Liver (tissue), 3 donors: ENCODE measurements around the gene MICALL1.
"Not testable (repeated sequence)": the region's sequence is repeated elsewhere in the genome, so short reads cannot be mapped to it uniquely, and the experiment has no call there.

Experiments
- EGR1 ChIP-seq, 2 donors: IDR thresholded peaks; 2 replicates each; pipeline ENCODE4 v1.6.1; 2016 to 2018; ENCODE audit warnings: antibody characterized with exemption in 2 of 2, low read depth in 2 of 2
- HNF4A ChIP-seq, 2 donors: conservative IDR thresholded peaks; 2 replicates each; pipeline ENCODE4 v1.6.1; 2016; ENCODE audit warnings: antibody characterized with exemption in 2 of 2, mild to moderate bottlenecking in 2 of 2
- JUND ChIP-seq, 2 donors: IDR thresholded peaks; 2 replicates each; pipeline ENCODE4 v1.6.1; 2016; ENCODE audit warnings: antibody characterized with exemption in 2 of 2
- RAD21 ChIP-seq, 2 donors: IDR thresholded peaks; 2 replicates each; pipeline ENCODE4 v1.6.1; 2016; ENCODE audit warnings: antibody characterized with exemption in 2 of 2, mild to moderate bottlenecking in 2 of 2
- RXRA ChIP-seq, 2 donors: IDR thresholded peaks; 2 replicates each; pipeline ENCODE4 v1.6.1; 2017 to 2018; ENCODE audit warnings: antibody characterized with exemption in 2 of 2, mild to moderate bottlenecking in 1 of 2
- TAF1 ChIP-seq: conservative IDR thresholded peaks from 2 replicates; pipeline ENCODE4 v1.6.1; 2016; ENCODE audit warnings: antibody characterized with exemption, mild to moderate bottlenecking
- YY1 ChIP-seq: IDR thresholded peaks from 2 replicates; pipeline ENCODE4 v1.6.1; 2016; ENCODE audit warnings: antibody characterized with exemption, mild to moderate bottlenecking
- TF ChIP-seq, protein P1 (sequence below): IDR thresholded peaks from 2 replicates; pipeline ENCODE4 v1.6.1; 2016; ENCODE audit warnings: antibody characterized with exemption
- TF ChIP-seq, protein P2 (sequence below): fragments of 150-350 bp; IDR thresholded peaks from 2 replicates; pipeline ENCODE4 v1.5.1; 2017; ENCODE audit warnings: improper control_type of control experiment, low read depth, low read length; ENCODE audit not compliant: missing input control
- TF ChIP-seq, protein P3 (sequence below): IDR thresholded peaks from 2 replicates; pipeline ENCODE4 v1.6.1; 2016; ENCODE audit warnings: antibody characterized with exemption, mild to moderate bottlenecking
- donor health status: healthy.
- donor health status: healthy.

DNA sequence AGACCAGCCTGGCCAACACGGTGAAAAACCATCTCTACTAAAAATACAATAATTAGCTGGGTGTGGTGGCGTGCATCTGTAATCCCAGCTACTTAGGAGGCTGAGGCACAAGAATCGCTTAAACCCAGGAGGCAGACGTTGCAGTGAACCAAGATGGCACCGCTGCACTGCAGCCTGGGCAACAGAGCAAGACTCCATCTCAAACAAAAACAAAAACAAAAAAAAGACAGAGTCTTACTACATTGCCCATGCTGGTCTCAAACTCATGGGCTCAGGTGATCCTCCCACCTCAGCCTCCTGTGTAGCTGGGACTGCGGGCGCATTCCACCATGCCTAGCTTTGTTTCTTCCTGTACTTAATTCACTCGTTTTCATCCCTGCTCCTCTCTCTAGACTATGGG is 69.9 kb downstream of the MICALL1 start:
- TF ChIP-seq YY1; TAF1; RXRA (IDR thresholded peaks at IDR 0.05); JUND (IDR thresholded peaks at IDR 0.05); RAD21 (IDR thresholded peaks at IDR 0.05); HNF4A (conservative IDR thresholded peaks at IDR 0.05); EGR1 (IDR thresholded peaks at IDR 0.05; ENCODE audit: low read depth in 2 of 2): not testable (repeated sequence)
- TF ChIP-seq, protein P1, sequence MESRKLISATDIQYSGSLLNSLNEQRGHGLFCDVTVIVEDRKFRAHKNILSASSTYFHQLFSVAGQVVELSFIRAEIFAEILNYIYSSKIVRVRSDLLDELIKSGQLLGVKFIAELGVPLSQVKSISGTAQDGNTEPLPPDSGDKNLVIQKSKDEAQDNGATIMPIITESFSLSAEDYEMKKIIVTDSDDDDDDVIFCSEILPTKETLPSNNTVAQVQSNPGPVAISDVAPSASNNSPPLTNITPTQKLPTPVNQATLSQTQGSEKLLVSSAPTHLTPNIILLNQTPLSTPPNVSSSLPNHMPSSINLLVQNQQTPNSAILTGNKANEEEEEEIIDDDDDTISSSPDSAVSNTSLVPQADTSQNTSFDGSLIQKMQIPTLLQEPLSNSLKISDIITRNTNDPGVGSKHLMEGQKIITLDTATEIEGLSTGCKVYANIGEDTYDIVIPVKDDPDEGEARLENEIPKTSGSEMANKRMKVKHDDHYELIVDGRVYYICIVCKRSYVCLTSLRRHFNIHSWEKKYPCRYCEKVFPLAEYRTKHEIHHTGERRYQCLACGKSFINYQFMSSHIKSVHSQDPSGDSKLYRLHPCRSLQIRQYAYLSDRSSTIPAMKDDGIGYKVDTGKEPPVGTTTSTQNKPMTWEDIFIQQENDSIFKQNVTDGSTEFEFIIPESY: not testable (repeated sequence)
- TF ChIP-seq, protein P2, sequence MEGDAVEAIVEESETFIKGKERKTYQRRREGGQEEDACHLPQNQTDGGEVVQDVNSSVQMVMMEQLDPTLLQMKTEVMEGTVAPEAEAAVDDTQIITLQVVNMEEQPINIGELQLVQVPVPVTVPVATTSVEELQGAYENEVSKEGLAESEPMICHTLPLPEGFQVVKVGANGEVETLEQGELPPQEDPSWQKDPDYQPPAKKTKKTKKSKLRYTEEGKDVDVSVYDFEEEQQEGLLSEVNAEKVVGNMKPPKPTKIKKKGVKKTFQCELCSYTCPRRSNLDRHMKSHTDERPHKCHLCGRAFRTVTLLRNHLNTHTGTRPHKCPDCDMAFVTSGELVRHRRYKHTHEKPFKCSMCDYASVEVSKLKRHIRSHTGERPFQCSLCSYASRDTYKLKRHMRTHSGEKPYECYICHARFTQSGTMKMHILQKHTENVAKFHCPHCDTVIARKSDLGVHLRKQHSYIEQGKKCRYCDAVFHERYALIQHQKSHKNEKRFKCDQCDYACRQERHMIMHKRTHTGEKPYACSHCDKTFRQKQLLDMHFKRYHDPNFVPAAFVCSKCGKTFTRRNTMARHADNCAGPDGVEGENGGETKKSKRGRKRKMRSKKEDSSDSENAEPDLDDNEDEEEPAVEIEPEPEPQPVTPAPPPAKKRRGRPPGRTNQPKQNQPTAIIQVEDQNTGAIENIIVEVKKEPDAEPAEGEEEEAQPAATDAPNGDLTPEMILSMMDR: not testable (repeated sequence)
- TF ChIP-seq, protein P3, sequence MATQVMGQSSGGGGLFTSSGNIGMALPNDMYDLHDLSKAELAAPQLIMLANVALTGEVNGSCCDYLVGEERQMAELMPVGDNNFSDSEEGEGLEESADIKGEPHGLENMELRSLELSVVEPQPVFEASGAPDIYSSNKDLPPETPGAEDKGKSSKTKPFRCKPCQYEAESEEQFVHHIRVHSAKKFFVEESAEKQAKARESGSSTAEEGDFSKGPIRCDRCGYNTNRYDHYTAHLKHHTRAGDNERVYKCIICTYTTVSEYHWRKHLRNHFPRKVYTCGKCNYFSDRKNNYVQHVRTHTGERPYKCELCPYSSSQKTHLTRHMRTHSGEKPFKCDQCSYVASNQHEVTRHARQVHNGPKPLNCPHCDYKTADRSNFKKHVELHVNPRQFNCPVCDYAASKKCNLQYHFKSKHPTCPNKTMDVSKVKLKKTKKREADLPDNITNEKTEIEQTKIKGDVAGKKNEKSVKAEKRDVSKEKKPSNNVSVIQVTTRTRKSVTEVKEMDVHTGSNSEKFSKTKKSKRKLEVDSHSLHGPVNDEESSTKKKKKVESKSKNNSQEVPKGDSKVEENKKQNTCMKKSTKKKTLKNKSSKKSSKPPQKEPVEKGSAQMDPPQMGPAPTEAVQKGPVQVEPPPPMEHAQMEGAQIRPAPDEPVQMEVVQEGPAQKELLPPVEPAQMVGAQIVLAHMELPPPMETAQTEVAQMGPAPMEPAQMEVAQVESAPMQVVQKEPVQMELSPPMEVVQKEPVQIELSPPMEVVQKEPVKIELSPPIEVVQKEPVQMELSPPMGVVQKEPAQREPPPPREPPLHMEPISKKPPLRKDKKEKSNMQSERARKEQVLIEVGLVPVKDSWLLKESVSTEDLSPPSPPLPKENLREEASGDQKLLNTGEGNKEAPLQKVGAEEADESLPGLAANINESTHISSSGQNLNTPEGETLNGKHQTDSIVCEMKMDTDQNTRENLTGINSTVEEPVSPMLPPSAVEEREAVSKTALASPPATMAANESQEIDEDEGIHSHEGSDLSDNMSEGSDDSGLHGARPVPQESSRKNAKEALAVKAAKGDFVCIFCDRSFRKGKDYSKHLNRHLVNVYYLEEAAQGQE: not testable (repeated sequence)
